Right lung (tissue), 5 donors: Measurements from ENCODE around the gene CS. TPM values are rescaled to one million over a fixed set of nuclear protein-coding genes. Genes with fewer than 3 reads are reported as not detected.

ENCODE experiments used
- DNase-seq, 2 donors: peaks; one replicate each; pipeline ENCODE4 v3.0.0-alpha.2; 2013
- polyA plus RNA-seq, 5 donors: library from polyadenylated mRNA; unstranded; fragments of 120-200 nt; gene quantifications; one replicate each; pipeline versions ENCODE4 v1.2.1 to v1.2.3, GENCODE V29; 2013; ENCODE audit warnings: inconsistent platforms in 1 of 5, low replicate concordance in 1 of 5; ENCODE audit not compliant: insufficient read length in 5 of 5, insufficient read depth in 1 of 5

Gene CS
- polyA plus RNA-seq, 5 donors: 148 to 181 (median 158) TPM

- peak; percentile 97 to 99 for DNase-seq
Observed at GRCh38 chr12:56221757-56222530, 78.2 kb downstream of the CS start, which contains the start of gene RNF41. TSS of gene RNF41 (minus strand) at chr12:56221922. CDS start at chr12:56214047, 7,875 bp downstream.

Other genes starting within 250 kb of the CS start
- 10 to 100 TPM; 71.3 to 97.1 (median 80.0) TPM for gene ERBB3, start 220.2 kb downstream of the CS start, polyA plus RNA-seq
- 100 to 1,000 TPM; 118 to 168 (median 134) TPM for gene PA2G4, start 195.8 kb downstream of the CS start, polyA plus RNA-seq
- 1,000 to 10,000 TPM; 6,129 to 8,482 (median 6,371) TPM for gene RPL41, start 183.7 kb downstream of the CS start, polyA plus RNA-seq
- gene ZC3H10, start 182.1 kb downstream of the CS start, polyA plus RNA-seq: 1 to 10 TPM; 5.1 to 6.8 (median 6.2) TPM
- 10 to 100 TPM; 74.3 to 90.6 (median 81.1) TPM for gene ESYT1, start 172.1 kb downstream of the CS start, polyA plus RNA-seq
- 100 to 1,000 TPM; 162 to 215 (median 172) TPM for gene MYL6B, start 147.7 kb downstream of the CS start, polyA plus RNA-seq
- 1,000 to 10,000 TPM; 1,819 to 2,542 (median 2,207) TPM for gene MYL6, start 142.0 kb downstream of the CS start, polyA plus RNA-seq
- 100 to 1,000 TPM in 4 of 5 donors, 10 to 100 TPM in 1; 90.6 to 124 (median 119) TPM for gene SMARCC2, start 110.8 kb downstream of the CS start, polyA plus RNA-seq
- gene RNF41, start 78.4 kb downstream of the CS start, polyA plus RNA-seq: 10 to 100 TPM; 37.6 to 44.8 (median 38.4) TPM
- 10 to 100 TPM; 24.6 to 31.3 (median 25.6) TPM for gene NABP2, start 76.0 kb downstream of the CS start, polyA plus RNA-seq
- gene SLC39A5, start 70.3 kb downstream of the CS start, polyA plus RNA-seq: 1 to 10 TPM; 2.6 to 5.6 (median 4.8) TPM
- 10 to 100 TPM; 21.9 to 32.1 (median 30.9) TPM for gene ANKRD52, start 41.9 kb downstream of the CS start, polyA plus RNA-seq
- 10 to 100 TPM; 15.3 to 17.9 (median 15.8) TPM for gene COQ10A, start 33.4 kb downstream of the CS start, polyA plus RNA-seq
- 100 to 1,000 TPM; 128 to 155 (median 136) TPM for gene CNPY2, start 15.7 kb upstream of the CS start, polyA plus RNA-seq
- gene PAN2, start 33.7 kb upstream of the CS start, polyA plus RNA-seq: 10 to 100 TPM; 64.8 to 96.1 (median 78.4) TPM
- 1 to 10 TPM in 1 of 5 donors, under 1 TPM in 4; 0.64 to 1.1 (median 0.81) TPM for gene IL23A, start 38.6 kb upstream of the CS start, polyA plus RNA-seq
- gene STAT2, start 59.8 kb upstream of the CS start, polyA plus RNA-seq: 100 to 1,000 TPM; 120 to 174 (median 144) TPM
- gene APOF, start 62.5 kb upstream of the CS start, polyA plus RNA-seq: under 1 TPM in 2 of 5 donors, not detected in 3; 0.10 to 0.15 TPM
- gene TIMELESS, start 149.1 kb upstream of the CS start, polyA plus RNA-seq: 10 to 100 TPM; 26.5 to 35.6 (median 31.1) TPM
- gene MIP, start 154.3 kb upstream of the CS start, polyA plus RNA-seq: under 1 TPM in 2 of 5 donors, not detected in 3; 0.15 TPM
- gene SPRYD4, start 168.2 kb upstream of the CS start, polyA plus RNA-seq: 1 to 10 TPM; 4.0 to 5.8 (median 5.1) TPM
- 1 to 10 TPM; 2.0 to 4.6 (median 2.9) TPM for gene GLS2, start 187.8 kb upstream of the CS start, polyA plus RNA-seq
- 10 to 100 TPM; 35.3 to 88.3 (median 73.0) TPM for gene RBMS2, start 221.5 kb upstream of the CS start, polyA plus RNA-seq